Measurements from ENCODE around the gene SCYL2.
"Not testable (repeated sequence)": the region's sequence is repeated elsewhere in the genome, so short reads cannot be mapped to it uniquely, and the experiment has no call there.

DNA sequence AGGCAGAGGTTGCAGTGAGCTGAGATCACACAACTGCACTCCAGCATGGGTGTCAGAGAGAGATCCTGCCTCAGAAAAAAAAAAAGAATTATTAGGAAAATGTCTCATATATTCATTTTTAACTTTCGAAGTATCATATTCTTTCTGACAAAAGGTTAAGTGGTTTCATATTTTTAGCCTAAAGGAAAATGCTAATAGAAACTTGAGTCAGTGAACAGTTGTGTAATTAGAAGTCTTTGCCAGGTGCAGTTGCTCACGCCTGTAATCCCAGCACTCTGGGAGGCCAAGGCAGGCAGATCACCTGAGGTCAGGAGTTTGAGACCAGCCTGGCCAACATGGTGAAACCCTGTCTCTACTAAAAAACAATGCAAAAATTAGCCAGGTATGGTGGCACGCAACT is 35.1 kb upstream of the SCYL2 start:
- TF ChIP-seq, protein P1, sequence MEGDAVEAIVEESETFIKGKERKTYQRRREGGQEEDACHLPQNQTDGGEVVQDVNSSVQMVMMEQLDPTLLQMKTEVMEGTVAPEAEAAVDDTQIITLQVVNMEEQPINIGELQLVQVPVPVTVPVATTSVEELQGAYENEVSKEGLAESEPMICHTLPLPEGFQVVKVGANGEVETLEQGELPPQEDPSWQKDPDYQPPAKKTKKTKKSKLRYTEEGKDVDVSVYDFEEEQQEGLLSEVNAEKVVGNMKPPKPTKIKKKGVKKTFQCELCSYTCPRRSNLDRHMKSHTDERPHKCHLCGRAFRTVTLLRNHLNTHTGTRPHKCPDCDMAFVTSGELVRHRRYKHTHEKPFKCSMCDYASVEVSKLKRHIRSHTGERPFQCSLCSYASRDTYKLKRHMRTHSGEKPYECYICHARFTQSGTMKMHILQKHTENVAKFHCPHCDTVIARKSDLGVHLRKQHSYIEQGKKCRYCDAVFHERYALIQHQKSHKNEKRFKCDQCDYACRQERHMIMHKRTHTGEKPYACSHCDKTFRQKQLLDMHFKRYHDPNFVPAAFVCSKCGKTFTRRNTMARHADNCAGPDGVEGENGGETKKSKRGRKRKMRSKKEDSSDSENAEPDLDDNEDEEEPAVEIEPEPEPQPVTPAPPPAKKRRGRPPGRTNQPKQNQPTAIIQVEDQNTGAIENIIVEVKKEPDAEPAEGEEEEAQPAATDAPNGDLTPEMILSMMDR (IDR thresholded peaks at IDR 0.05): not testable (repeated sequence)
- TF ChIP-seq POLR2AphosphoS5 (IDR thresholded peaks at IDR 0.05); POLR2A (IDR thresholded peaks at IDR 0.05; ENCODE audit: low read depth): not testable (repeated sequence)

Measured in esophagus muscularis mucosa (tissue), 3 donors.